NCI-H1930 (cell line): Measurements from ENCODE around the gene DTNBP1.

Experiments
- DNase-seq, 2 experiments: peaks; one replicate each; lab custom pipeline; 2025; lab: John Stamatoyannopoulos, UW

Gene DTNBP1

DNA sequence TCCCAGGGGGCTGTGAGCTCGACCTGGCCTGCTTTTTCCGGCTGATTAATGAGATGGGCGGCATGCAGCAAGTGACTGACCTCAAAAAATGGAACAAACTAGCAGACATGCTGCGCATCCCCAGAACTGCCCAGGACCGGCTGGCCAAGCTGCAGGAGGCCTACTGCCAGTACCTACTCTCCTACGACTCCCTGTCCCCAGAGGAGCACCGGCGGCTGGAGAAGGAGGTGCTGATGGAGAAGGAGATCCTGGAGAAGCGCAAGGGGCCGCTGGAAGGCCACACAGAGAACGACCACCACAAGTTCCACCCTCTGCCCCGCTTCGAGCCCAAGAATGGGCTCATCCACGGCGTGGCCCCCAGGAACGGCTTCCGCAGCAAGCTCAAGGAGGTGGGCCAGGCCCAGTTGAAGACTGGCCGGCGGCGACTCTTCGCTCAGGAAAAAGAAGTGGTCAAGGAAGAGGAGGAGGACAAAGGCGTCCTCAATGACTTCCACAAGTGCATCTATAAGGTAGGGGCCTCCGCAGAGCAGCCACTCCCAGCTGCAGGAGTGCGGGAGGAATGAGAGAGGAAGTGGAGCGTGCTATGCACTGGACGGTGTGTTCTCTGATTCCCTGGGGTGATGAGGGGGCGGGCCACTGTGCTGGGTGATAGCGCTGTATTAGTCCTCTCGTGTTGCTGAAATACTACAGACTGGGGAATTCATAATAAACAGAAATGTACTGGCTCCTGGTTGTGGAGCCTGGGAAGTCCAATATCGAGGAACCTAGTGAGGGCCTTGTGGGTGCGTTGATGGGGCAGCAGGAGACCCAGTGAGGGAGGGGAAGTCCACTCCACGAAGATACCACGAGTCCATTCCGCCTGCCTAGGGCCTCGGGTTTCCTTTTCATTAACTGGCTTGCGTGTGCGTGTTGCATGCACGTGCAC lies 161.7 kb downstream of the DTNBP1 start:
- DNase-seq: no peak

GRCh38 chr6:15500078-15500740 lies 162.6 kb downstream of the DTNBP1 start:
- no peak for DNase-seq

GRCh38 chr6:15499591-15499990 lies 163.2 kb downstream of the DTNBP1 start:
- DNase-seq: no peak

- no peak for DNase-seq
Measured at GRCh38 chr6:15499125-15499524, 163.7 kb downstream of the DTNBP1 start.

GRCh38 chr6:15498640-15499039 lies 164.2 kb downstream of the DTNBP1 start:
- no peak for DNase-seq

GRCh38 chr6:15496345-15497131 lies 166.3 kb downstream of the DTNBP1 start:
- no peak for DNase-seq

DNA sequence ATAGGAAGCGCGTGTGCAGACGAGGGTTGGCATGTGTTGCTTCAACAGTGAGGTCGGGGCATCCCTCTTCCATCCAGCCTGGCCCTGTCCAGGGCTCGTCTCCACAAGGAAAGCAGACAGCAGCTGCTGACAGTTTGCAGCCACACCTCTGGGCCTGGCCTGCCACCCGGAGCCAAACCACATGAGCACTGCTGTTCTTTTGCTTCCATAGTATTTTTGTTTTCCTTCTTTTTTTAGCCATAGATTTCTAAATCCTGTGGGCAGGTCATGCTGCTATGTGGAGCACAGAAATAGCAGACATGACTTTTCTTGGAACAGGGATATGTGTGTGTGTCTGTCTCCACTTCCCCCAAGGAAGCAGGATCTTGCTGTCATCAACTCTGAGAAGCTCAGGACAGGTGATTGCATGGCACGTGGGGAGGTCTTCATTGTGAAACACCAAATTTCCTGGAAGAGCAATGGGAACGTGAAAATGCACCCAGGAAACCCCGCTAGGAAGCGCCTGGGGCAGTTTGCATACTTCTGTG lies 167.4 kb downstream of the DTNBP1 start:
- no peak for DNase-seq

DNA sequence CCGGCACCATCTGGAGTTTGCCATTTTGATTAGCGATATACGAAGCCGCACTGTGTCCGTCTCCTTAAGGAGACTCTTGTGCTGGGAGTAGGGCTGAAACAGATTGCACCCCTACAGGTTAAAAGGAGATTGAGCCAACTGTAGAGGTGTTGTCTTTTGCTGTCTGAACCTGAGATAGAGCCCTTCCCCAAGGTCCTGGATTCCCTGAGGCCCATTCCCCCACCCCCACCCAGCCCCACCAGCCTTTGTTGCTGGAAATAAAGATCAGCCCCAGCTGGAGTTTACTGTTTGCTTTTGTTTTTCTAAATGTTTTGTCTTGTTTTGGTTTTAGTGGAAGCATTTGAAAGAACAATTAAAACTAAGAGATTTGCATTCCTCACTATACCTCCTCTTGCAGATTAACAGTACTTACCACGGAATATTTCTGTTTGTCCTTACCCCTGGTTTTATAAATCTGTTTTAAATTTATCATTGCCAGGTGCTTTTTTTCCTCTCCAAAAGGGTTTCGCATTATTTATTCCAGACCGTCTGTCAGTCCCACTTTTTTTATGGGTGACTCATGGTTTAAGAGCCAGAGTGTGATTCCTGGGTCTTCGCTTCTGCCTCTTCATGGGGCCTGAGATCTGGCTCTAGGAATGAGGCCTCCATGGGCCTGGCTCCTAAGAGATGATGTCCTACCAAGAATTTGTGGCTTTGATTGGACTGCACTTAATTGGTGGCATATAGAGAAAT lies 169.2 kb downstream of the DTNBP1 start:
- DNase-seq: no peak

- no peak for DNase-seq
Measured at GRCh38 chr6:15491986-15492269, 170.9 kb downstream of the DTNBP1 start.

GRCh38 chr6:15491255-15491985 lies 171.4 kb downstream of the DTNBP1 start:
- DNase-seq: peak in 1 of 2 experiments; percentile 30

DNA sequence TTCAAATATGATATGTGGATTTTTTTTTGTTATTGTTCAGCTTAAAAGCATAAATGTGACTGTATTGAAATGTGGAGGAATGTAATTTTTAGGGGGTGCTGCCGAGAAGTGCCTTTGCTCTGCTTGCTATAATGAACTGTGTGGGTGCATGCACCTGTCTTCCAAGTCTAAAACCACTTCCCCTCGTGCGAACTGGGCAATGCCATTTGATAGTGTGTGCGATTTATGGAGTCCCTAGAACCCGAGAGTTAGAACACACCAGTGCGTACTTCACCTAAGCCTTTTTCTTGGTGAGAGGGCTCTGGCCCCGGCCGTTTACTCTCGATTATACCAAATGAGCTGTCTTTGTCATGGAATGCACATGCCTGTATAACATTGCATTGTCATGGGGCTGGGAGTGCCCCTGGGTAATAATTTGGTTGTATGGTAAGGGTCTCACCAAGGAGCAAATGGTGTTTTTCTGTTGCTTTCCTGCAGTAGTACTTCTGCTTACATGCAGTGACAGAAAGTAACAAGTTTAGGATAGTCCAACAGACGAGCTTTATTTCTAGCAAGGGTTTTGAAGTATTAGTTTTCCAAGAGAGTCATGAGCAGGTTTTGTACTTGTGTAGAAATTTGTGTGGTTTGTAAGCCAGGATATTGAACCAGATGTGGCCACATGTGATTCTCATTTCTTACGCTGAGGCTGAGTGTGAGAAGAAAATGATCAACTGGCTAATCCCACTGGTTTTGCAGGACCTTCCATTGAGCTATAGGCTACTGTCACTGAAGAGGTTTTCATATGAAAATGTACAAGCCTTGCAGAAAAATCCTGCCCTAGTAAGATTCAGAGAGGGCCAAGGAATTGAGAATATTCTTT lies 172.4 kb downstream of the DTNBP1 start:
- DNase-seq: no peak

DNA sequence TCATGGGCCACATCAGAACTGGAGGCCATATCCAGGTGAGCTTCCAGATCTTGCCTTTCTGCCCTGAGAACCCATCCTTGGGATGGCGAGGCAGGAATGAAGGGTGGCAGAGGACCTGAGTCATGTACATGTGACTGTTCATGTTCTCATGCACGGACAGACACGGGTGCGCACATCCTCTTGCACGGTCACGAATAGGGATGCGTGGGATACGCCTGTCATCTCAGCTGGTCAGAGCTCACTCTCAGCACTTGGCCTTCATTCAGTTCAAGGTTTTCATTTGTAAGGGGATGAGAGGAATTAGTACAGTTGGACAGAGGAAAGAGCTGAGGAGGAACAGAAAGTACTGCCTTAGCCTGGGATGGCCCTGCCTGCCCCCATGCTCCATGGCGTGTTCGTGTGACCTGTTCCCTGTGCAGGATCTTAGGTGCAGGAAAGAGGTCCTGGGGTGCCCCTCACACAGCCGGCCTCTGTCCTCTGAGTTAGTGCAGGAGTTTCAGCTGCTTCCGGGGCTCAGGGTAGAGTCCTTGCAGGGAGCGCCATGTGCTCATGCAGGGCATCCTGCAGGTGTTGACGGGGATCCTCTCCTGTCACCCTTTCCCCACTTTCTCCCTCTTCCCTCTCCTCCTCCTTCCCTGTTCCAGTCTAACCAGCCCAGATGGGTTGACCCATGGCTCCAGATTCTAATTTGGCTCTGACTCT lies 173.4 kb downstream of the DTNBP1 start:
- DNase-seq: no peak

DNA sequence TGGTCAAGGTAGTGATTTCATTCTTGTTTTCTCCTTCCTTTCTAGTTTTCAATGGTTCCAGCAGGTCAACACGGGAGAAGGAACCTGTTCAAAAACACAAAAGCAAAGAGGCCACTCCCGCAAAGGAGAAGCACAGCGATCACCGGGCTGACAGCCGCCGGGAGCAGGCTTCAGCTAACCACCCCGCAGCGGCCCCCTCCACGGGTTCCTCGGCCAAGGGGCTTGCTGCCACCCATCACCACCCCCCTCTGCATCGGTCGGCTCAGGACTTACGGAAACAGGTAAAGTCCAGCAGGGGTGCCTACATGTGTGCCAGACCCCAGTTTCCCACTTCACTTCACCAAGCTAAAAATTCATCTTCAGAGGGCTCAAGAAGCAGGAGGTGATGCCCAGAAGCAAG lies 175.6 kb downstream of the DTNBP1 start:
- DNase-seq: no peak

DNA sequence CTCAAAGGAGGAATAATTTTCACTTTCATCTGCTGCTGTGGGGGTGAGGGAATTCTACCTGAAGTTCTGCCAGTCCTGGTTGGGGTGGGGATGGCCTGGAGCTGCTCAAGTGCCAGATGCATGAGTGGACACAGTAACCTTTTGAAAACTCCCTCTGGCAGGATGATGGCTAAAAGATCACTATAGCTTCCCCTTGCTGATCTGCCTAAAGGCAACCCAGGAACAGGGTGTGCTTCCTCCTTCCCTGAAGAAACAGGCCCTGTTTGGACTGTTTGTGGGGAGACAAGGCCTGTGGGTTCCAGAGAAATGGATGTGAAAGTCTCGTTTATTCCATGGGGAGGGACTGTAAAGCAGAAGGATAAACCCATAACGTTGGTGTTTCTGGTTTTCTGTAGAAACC lies 176.9 kb downstream of the DTNBP1 start:
- DNase-seq: no peak

GRCh38 chr6:15484821-15485220 lies 178.0 kb downstream of the DTNBP1 start:
- DNase-seq: no peak

DNA sequence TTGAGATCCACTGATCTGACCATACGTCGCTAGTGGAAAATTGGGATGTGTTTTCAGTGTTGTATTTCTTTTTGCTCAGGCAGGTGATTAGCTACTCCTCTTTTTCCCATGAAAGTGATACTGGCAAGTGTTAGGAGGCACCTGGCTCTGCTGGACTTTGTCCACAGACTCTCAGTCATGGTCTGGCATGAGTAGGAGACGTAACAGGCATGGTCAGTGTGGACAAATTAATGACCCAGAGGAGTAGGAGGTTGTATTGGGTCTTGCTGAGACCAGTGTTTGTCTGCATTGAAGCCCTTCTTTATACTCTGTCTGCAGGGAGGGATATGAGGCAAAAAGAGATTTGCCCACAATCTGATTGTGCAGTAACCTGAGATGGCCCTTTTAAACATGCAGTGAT lies 178.7 kb downstream of the DTNBP1 start:
- no peak for DNase-seq

- DNase-seq: no peak
Measured at GRCh38 chr6:15483060-15483459, 179.8 kb downstream of the DTNBP1 start.

- DNase-seq: no peak
Measured at GRCh38 chr6:15481390-15482291, 181.2 kb downstream of the DTNBP1 start.
